CMK (cell line): ENCODE data around the gene DCAF6.
"Not testable (repeated sequence)": the region's sequence is repeated elsewhere in the genome, so short reads cannot be mapped to it uniquely, and the experiment has no call there.

ENCODE experiments used
- DNase-seq: peaks from one replicate; pipeline ENCODE4 v3.0.0-alpha.2; 2010; ENCODE audit warnings: low read depth

The DCAF6 gene

DNA sequence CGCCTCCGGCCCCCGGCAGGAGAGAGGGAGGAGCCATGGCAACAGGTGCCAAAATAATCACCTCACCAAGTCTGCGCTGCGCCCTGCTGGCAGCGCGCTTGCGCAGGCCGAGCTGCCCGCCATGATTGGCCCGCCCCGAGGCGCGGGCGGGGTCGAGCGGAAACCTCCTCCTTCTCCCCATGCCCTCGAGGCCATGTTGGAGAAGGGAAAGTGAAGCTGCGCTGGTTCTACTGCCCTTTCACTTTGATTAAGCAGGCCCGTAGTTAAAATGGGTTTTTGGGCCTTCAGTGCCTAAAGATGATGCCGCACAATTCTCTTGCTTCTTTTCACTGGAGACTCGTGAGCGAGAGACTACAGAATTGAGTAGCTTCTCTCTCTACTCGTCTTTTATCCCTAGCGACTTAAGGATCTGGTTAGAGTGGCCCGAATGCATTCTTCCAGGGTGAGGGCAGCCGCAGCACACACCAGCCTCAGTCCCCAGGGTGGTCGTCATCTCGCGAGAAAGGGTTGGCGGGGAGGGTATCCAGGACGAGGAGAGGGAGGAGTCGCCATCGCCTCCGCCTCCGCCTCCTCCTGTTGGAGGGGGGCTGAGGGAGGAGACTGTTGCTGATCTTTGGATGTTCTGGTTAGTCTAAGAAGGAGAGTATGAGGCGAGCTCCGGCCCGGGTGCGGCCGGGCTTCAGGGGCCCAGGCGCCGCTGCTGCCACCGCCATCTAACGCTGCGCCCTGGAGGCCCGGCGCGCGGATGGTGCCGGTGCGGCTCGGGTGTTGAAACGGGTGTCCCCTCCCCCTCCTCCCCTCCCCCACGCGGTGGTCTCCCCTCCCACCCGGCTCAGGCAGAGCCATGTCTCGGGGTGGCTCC lies at the start of gene DCAF6:
TSS of gene DCAF6 (plus strand) at position 616 of the 862 bp plus-strand sequence. CDS start at position 845, 229 bp downstream.
- peak; percentile 98 for DNase-seq

- DNase-seq = not testable (repeated sequence)
These were observed 49.3 kb upstream of the DCAF6 start for GRCh38 chr1:167887187-167887586.

- DNase-seq = no peak
These were observed 46.1 kb upstream of the DCAF6 start for GRCh38 chr1:167890400-167890799.

DNA sequence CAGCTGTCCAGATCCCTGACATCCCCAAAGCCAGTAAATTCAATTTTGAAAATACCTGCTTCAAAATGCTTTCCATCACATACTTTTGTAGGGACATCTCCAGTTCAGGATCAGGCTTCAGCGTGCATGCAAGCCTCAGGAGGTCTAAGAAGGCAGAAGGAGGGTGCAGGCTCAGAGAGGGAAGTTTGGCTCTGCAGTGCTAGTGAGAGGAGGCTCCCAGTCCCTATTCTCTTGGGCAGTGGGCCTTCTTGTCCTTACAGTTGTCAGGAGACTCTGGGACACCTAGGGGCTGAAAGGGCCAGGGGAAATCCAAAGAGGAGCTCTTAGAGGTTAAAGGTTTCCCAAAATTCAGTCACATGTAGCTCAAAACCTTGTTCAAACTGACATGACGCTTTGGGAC lies 42.7 kb upstream of the DCAF6 start:
- no peak for DNase-seq

DNA sequence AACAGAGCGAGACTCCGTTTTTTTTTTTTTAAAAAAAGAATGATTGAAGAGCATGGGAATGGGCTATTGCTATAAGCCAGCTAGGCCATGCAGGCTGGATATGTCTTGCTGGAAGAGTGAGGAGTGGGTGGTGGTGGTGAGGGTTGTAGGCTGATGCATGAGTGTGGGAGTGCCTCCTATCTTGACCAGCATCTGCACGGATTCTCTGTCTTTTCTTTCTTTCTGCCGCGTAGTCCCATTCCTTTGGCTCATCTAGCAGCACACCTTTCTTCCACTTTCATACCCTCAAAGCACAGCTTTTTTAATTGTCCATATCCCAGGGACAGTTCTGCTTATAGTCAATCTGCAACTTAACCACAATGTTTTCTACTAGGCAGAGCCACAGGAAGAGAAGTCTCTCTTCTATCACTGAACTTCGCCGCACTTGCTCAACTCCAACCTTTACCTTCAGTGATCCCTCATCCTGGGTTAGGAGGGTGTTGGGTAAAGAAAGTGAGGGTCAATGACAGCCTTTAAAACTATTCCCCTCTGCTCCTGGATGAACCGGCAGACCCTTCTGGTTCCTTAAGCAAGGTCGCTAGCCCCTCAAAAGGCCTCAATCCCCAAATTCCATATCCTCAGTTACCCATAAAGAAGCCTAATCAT lies 37.8 kb upstream of the DCAF6 start:
- no peak for DNase-seq

DNA sequence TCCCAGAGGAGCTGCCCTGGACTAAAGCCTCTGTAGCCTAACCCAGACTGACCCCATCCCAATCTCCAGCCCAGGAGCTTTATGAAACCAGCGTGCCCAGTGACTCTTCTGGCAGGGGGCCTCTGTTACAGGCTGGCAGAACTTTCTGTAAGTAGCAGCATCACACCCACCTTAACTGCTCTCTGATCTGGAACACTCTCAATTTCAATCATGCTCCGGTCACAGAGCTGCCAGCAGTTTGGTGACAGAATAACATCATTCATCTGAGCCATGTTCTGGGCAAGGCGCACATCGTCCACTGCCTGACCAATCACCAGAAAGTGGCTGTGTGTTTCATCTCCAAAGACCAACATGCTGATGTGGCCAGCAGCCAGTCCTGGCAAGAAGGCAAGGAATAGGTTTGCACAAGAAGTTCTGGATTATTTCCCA lies 37.2 kb upstream of the DCAF6 start:
- no peak for DNase-seq

DNA sequence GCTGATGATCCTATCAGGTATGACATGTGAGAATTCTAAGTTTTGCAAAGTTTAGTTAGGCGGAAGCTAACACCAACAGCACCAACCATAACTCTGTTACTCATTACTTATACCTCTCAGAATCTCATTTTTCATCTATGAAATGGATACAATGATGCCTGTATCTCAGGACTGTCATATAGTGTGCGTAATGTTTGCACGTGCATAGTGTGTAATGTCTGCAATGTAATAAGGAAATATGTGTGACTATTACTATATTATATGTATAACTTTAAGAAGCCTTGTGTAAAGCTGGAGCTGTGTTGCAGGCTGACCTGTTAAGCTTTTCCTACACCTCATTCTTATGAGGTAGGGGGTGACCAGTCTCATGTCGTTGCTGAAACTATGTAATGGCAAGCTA lies 35.6 kb upstream of the DCAF6 start:
- DNase-seq = no peak

GRCh38 chr1:167904652-167905130 lies 31.8 kb upstream of the DCAF6 start:
- DNase-seq = no peak

DNA sequence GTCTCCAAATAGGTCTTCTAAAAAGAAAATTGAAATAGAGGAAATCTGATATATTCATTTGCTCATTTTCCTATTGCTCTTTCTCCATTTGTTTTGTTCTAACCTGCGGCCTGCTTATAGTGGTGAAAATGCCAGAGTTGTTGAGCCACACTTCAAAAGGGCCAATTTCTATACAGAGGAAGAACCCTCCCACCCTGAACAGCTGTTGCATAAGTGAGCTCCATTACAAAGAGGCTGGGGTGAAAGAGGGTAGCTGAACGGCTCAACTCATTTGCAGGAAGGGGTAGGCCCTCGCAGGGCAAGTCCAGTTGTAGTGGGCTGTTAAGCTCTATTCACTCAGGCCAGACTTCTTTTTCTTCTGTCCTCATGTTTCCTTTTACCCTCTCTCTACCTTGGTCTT lies 31.3 kb upstream of the DCAF6 start:
- DNase-seq = no peak

DNA sequence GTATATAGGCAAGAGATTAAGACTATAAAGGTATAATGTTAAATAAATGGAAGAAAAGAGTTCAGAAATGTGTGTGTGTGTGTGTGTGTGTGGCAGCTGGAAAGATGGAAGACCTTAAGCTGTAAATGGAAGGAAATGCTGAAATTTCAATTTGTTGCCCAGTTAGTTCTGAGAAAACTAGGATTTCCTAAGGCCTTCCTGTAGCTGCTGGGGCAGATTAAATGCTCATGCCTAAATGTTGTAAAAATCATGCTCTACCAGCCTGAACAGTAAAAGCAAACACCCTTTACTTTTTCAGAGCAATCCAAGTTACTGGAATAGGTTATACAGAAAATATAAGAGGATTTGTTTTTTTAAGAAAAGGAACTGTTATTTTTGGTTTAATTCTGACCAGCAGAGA lies 30.8 kb upstream of the DCAF6 start:
- DNase-seq = no peak

- DNase-seq = peak; percentile 45
These were observed 26.7 kb upstream of the DCAF6 start for GRCh38 chr1:167909691-167910180.

- DNase-seq = no peak
These were observed 26.0 kb upstream of the DCAF6 start for GRCh38 chr1:167910530-167910929.

- DNase-seq = no peak
These were observed 25.1 kb upstream of the DCAF6 start for GRCh38 chr1:167911413-167911812.

DNA sequence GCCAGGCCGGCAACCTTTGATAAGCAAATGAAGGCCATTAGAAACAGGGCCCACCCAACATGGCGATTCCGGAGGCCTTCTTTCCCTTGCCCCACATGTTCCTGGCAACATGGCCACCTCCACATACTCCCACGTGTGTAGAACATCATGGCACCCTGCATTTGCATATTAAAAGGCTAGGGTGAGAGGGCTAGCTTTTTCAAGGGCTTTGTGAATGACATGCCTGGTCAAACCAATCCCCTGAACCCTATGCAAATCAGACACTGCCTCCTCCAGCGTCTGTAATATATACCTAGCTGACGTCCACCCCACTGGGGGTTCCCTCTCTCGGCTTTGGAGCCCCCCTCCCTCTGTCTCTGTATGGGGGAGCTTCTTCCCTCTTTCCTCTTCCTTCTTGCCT lies 24.2 kb upstream of the DCAF6 start:
- no peak for DNase-seq

DNA sequence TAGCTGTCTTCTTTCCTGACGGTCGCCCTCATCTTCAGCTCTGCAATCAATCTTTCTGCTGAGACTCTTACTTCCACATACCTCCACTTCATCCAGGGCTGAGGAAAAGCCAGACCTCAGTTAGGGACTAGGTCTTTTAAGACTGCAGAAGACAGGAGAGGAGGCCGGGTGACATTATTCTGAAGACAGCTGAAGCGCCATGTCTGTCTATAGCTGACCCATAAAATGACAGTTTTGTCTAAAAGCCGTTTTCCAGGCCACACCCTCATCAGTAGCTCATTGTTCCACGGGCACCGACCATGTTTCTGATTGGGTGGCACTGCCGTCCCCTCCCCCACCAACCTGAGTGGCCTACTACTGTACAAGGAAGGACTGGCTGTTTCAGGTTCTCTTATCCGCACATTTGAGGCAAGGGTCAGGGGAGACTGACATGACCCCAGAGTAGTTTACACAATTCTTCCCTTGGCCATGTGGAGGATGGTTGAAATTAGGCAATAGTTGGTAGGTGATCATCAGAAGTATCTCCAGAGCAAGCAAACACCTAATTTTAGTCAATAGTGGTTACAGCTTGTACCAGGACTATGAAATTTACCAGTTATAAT lies 22.5 kb upstream of the DCAF6 start, which contains the start of gene ADCY10:
TSS of gene ADCY10 (minus strand) at position 240 of the 602 bp plus-strand sequence. CDS start 8,994 bp downstream, outside the sequence.
- no peak for DNase-seq

- DNase-seq = no peak
These were observed 20.9 kb upstream of the DCAF6 start for GRCh38 chr1:167915569-167915968.

DNA sequence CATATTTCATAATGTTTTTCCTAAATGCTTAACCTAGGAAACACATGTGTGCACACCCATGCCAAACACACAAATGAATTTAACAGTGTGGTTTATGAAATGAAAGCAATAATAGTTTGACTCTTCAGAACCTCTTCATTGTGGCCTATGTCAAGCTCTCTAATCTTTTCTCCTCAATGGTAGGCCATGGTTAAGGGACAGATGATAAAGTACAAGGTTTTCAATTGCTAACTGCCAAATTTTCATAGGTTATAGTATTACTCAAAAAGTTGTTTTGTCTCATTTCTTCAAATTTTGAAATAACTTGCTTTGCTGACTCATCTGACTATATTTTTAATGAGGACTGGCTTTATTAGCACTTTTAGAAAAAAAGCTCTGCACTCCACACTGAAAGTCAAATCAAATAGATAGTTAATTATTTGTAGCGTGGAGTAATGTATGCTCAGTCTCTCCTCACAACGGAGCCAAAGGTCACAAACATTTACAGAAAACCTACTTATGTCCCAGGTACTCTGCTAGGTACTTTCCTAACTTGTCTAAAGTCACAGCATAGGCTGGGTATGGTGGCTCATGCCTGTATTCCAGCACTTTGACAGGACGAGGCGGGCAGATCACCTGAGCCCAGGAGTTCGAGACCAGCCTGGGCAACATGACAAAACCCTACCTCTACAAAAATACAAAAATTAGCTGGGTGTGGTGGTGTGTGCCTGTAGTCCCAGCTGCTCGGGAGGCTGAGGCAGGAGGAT lies 19.5 kb upstream of the DCAF6 start:
- no peak for DNase-seq

DNA sequence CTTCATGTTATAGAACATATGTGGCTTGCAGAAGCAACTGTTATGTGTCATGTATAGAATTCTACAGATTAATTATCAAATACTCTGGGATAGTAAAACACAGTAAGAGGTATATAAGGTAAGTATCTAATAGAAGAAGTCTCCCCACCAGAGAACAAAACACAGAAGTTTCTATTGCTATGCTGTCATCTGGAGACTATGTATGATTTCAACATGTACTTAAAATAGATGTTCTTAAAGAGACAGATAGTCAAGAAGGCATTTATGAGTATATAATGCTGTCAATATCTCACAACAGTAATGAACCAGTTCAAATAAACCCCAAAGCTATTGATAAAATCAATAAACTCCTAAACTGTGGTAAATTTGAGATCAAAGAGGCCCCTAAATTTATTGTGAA lies 14.5 kb upstream of the DCAF6 start:
- DNase-seq = no peak

DNA sequence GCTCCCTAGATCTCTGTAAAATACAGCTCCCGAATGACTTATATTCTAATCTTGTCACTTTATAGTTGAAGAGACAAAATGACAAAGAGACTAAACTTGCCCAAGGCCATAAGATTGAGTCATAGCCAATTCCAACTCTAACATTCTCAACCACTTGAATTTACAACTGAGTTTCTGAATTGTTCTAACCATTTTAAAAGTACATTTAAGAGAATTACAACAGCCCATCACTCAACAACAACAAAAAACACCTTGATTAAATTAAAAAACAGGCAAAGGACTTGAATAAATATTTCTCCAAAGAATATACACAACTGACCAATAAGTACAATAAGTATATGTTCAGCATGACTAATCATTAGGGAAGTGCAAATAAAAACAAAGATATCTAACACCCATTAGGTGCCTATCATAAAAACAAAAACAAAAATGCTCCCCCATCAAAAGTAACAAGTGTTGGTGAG lies 13.8 kb upstream of the DCAF6 start:
- no peak for DNase-seq

DNA sequence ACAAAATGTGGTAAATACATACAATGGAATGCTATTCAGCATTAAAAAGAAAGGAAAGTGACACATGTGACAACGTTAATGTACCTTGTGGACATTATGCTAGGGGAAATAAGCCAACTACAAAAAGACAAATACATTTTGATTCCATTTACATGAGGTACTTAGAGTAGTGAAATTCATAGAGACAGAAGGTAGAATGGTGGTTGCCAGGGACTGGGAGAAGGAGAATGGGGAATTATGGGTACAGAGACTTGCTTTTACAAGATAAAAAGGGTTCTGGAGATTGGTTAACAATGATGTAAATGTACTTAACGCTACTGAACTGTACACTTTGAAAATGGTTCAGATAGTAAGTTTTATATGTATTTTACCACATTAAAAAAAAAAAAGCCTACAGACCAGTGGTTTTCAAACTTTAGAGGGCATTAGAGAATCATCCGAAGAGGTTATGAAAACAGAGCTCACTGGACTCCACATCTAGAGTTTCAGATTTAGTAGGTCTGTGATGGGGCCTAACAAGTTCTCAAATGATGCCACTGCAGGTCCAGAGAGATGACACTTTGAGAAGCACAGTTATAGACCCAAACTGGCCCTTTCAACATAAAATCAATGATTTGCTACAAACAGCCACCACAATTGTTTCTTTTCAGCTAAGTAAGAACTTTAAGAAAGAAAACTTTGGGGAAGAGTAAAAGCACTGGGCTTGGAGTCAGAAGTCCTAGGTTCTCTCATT lies 13.0 kb upstream of the DCAF6 start:
- DNase-seq = no peak

GRCh38 chr1:167924102-167924501 lies 12.4 kb upstream of the DCAF6 start:
- DNase-seq = no peak
